HG03469 (cell line): ENCODE data around the gene FAM43A.

Source experiments
- ATAC-seq: cut with Tn5 transposase; IDR thresholded peaks from one replicate; pipeline ENCODE4 v1.9.1; 2021; ENCODE audit warnings: mild to moderate bottlenecking, moderate library complexity, moderate number of reproducible peaks; ENCODE audit not compliant: unreplicated experiment

Gene FAM43A, protein sequence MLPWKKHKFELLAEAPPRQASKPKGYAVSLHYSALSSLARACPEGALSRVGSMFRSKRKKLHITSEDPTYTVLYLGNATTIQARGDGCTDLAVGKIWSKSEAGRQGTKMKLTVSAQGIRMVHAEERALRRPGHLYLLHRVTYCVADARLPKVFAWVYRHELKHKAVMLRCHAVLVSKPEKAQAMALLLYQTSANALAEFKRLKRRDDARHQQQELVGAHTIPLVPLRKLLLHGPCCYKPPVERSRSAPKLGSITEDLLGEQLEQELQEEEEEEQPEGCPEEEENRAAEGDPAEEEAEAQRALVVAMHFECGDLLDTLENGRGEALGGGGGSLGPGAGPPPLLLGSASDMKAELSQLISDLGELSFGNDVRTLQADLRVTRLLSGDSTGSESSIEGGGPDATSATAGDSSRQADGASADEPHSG

DNA sequence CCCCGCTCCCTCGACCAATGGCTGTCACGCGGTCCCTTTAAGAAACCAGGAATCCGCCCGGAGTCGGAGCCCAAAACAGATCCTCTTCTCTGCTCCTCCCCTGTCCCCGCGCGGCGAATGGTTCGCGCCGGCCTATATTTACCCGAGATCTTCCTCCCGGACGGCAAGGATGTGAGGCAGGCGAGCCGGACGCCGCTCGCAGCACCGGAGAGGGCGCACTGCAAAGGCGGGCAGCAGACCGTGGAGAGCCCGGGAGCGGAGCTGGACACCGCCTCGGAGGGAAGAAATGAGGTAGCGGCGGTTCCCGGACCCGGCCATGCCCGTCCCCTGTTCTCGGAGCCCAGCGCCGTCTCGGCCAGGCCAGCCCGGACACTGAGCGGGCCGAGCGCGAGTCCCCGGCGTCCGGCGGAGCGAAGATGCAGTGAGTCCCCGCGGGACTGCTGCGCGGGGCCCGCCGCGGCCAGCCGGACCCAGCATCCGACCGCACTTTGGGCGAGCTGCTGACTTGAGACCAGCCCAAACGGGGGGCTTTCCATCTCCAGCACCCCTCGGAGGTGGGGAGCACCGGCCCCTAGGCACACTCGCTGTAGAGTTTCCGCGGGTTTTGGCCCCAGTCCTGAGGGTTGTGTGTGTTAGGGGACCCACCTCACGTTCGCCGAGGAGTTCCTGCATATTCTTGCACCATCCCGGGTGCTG, at the start of gene FAM43A:
FAM43A (plus strand) TSS at position 166 of the 696 bp plus-strand sequence. CDS start 944 bp downstream, outside the sequence.
- ATAC-seq: no peak

DNA sequence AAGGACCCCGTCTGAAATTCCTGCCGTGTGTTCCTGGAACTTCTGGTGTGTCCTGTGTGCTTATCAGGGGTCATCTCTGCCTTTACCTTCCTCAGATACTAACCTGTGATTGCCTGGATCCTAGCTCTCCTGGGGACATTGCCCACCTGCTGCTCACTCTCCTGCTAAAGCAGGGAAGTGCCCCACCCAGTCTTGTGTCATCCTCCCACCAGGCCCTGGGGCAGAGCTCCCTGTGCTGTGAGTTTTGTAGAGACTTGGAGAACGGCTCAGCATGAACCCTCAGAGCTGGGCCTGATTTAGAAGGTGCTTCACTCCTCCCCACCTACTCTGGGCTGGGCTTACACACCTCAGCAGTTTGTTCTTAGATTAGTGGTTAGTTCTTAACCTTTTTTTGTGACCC, 48.6 kb upstream of the FAM43A start:
- ATAC-seq: no peak

DNA sequence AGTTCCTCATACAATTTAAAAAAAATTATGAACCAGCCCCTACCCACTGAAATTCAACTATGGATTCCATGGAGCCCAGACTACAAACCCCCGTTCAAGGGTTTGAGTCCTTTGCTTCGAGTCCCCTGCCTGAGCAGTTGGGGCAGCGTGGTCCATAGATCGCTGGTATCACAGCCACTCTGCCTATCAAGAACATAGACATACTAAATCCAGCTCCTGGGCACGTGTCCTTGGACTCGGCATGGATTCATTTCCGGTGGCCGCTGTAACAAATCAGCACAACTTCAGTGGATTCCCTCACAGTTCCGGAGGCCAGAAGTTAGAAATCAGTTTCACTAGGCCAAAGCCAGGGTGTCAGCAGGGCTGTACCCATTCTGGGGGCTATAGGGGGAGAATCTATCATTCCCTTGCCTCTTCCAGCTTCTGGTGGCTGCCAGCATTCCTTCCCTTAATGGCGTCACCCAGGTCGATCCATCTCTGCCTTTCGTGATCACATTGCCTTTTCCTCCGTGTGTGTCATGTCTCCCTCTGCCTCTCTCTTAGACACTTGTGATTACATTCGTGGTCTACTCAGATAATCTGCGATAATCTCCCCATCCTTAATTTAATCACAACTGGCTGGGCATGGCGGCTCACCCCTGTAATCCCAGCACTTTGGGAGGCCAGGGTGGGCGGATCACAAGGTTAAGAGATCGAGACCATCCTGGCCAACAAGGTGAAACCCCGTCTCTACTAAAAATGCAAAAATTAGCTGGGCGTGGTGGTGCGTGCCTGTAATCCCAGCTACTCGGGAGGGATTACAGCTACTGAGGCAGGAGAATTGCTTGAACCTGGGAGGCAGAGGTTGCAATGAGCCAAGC, 47.9 kb upstream of the FAM43A start:
- no peak for ATAC-seq

DNA sequence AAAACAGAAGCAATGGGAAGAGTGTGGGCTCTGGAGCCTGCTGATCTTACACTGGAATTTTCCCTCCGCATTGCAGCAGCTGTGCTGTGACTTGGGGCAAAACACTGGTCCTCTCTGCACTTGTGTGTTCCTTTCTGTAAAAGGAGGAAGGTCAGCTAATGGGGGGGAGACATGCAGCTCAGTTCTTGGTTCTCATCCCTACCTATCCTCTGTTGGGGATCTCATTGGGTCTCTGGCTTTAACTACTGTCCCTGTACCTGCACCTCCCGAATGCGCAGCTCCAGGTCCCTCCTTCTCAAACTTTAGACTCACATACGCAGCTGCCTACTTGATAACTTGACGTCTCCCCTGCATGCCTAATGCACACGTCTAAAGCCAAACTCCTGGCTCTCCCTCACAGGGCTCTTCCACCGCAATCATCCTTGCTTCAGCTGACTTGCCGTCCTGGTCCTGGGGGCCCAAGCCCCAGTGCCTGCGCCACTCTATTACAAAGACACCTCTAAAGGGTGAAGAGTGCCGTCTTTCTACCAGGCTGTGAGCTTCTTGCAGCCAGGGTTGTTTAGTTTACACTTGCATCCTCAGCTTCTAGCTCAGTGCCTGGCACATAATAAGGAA, 46.6 kb upstream of the FAM43A start:
- no peak for ATAC-seq

DNA sequence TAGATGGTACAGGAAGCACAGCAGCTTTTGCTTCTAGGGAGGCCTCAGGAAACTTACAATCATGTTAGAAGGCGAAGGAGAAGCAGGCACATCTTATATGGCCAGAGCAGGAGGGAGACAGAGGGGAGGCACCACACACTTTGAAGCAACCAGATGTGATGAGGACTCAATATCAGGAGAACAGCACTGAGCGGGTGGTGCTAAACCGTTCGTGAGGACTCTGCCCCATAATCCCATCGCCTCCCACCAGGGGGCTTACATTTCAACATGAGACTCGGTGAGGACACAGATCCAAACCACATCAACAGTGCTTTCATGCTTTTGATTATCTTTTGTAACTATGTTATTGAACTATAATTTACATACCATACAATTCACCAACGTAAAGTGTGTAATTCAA, 44.9 kb upstream of the FAM43A start:
- no peak for ATAC-seq

DNA sequence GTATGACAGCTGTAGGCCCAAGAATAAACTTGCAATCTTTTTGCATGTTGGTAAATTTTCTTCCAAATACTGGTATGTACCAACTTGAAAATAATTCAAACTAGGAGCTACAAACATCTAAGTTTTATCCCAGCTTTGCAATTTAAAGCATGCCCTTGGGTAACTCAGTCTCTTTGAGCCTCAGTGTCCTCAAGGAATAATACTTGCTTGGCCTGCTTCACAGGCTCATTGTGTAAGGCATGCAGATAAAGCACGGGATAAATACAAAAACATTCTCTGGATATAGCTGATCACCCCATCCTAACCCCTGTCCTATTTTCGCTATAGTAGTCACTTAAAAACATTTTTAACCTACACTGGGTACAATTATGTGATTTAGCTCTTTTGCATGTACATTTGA, 42.9 kb upstream of the FAM43A start:
- no peak for ATAC-seq

DNA sequence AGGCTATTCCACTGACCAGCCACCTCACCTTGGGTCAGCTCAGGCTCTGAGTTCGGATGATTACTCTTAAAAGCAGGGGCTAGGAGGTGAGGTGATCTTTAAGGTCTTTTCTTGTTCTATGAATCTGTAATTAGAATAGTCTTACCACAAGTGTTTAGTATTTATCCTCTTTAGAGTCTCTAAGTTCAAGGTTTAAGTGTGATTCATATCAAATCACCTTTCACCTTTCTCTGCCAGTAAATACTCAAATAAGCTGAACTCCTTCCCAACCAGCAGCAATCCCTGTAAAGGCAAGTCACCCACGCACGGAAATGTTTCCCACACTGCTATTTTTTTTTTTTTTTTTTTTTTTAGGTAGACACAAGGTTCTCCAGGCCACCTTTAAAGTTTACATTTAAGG, 37.9 kb upstream of the FAM43A start:
- no peak for ATAC-seq

DNA sequence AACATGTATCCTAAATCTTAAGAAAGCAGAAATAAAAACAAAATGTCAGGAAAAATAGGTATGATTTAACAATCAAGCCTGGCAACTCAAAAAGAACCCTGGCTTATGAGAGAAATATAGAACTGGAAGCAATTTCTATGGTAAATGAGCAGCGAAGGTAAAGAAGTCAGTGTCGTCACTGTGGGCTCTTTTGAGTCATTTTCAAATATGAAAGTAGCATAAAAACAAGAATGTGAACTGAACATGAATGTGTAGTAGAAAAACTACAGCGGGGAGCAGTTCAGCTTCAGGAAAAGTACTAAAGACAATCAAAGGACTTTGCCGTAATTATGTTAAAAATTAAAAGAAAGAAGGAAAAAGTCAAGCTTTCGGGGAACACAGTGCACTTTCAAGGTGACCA, 31.2 kb upstream of the FAM43A start:
- ATAC-seq: no peak

DNA sequence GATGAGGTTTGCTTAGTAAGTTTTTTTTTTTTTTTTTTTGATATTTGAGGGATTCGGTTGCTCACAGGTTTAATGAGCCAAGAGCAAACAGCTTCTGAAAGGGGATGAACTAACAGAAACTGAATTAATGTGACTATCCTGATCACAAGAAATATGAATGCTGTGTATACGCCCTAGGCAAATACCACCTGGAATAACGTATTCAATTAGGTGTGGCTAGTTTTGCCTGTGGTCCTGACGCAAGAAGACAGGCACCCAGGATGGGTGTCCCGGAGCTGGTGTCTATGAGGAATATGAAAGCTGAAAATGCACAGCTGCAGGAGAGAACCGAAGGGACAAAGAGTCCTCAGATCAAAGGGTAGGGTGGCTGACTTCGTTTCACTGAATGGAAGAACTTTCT, 28.2 kb upstream of the FAM43A start:
- no peak for ATAC-seq

DNA sequence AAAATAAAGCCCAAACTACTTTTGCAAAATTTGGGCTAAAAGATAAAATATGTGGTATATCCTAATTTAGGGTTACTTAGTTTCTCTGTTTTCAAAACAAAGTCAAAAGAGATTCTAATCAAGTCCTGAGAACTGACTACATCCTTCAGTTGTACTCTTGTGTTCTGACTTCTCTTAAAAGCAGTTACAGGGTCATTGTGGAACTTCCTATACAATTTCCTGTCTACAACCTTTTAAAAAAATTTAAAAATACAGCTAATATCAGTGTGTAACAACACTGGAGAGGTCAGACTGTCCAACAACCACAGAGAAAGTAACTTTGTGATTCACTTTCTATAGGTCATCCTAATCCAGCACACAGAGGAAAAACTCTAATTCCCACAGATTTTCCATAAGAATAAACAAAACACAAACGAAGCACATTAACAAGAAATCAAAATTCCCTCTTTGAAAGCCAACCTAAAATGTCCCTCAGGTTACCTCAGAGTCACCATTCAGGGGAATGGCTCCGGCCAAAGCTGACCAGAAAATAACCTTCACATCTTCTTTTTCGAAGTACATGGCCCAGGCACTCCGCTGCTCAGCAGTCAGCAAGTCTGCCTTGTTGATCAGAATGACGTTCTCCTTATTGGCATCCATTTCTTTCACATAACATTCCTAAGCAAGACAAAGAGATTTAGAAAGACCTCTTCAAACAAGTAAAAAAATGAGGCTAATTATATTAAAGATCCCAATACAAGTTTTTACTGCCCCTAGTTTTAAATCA, 27.0 kb upstream of the FAM43A start:
- ATAC-seq: no peak

DNA sequence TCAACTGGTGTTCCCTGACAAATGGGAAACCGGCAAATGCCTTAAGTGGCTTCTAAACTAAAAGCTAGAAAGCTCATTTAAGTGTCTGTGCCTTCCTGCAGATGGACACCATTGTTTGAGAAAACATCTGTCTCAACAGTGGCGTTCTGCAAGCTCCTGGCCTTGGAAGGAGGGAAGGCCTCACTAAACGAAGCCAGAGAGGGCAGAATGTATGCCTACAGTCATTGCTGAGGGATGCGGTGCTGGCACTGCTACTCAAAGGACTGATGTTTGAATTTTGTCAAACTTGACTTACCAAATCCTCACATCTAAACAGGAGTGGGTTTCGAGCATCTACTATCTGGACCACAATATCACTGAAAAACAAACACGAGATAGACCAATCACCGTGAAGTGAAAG, 25.9 kb upstream of the FAM43A start:
- ATAC-seq: no peak

DNA sequence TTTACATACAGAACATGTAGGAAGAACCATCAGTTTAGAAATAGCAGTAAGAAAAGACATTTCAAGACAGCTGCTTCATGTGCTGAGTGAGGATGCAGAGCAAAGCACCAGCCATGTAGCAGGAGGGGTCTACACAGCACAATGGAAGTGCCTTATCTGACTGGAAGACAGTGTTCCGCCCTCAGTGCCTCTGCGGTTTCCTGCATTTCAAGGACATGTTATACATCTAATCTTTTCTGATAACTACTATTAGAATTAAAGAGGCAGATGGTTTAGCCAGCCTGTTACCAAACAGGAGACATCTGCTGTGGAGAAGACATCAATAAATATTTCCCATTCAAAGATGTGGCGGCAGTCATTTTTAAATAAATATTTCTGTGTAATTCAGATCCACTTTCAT, 24.3 kb upstream of the FAM43A start:
- no peak for ATAC-seq

DNA sequence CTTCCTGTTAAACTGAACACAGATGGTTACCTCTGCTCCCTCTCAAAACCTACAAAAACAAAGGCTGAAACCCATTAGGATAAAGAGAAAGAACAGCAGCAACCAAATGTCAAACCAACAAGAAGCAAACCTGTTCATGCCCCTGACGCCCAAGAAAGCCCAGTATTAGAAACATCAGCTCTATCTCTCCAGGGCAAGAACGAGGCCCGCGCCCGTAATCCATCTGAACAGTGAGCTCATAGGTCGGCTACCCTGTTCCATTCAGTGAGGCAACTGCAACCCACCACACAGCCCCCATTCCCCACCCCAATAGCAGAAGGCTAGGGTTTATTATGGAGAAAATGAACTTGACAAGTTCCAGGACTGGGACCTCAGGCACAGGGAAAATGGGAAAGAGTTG, 23.7 kb upstream of the FAM43A start:
- no peak for ATAC-seq

DNA sequence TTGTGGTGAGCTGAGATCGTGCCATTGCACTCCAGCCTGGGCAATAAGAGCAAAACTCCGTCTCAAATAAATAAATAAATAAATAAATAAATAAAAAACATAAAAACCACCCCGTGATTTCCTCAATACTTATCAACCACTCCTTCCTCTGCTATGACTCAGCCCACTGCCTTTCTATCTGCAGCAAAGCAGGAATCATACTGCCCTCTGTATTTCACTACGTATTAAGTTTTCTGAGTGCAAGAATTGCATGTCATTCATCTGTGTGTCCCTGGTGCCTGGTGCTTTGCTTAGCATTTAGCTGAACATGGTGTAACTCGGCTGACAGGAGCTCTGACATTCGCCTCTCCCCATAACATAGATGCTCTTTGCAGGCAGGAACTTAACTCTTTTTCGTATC, 20.8 kb upstream of the FAM43A start:
- no peak for ATAC-seq

DNA sequence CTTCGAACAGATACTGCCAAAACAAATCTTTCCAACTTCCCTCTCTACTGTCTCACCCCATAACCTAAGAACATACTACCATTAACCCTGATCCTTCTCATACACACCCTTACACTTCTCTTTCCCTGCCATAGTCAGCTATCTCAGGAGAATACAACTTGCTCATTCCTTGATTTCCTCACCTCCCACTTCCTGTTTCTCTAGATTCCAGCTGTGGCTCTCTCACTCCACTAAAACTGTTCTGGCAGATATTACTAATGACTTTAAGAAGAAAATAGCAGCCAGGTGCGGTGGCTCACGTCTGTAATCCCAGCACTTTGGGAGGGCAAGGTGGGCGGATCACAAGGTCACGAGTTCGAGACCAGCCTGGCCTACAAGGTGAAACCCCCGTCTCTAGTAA, 18.3 kb upstream of the FAM43A start:
- ATAC-seq: no peak

DNA sequence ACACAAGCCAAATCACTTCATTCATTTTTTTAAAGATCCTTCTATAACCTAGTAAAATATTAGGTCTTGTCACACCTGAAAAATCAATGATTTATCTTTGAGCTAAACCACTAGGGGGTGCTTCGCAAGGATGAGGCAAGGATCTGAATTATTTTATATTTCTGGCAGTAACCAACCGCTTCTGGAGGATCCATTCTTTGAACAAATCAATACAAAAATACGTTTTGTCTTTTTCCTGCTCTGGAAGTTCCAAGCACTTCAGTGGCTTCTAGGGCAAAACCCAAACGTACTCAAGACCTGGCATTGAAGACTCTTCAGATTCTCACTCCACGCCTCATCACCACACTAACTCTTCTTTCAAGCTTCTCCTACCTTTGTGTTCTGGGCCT, 14.2 kb upstream of the FAM43A start:
- ATAC-seq: no peak

DNA sequence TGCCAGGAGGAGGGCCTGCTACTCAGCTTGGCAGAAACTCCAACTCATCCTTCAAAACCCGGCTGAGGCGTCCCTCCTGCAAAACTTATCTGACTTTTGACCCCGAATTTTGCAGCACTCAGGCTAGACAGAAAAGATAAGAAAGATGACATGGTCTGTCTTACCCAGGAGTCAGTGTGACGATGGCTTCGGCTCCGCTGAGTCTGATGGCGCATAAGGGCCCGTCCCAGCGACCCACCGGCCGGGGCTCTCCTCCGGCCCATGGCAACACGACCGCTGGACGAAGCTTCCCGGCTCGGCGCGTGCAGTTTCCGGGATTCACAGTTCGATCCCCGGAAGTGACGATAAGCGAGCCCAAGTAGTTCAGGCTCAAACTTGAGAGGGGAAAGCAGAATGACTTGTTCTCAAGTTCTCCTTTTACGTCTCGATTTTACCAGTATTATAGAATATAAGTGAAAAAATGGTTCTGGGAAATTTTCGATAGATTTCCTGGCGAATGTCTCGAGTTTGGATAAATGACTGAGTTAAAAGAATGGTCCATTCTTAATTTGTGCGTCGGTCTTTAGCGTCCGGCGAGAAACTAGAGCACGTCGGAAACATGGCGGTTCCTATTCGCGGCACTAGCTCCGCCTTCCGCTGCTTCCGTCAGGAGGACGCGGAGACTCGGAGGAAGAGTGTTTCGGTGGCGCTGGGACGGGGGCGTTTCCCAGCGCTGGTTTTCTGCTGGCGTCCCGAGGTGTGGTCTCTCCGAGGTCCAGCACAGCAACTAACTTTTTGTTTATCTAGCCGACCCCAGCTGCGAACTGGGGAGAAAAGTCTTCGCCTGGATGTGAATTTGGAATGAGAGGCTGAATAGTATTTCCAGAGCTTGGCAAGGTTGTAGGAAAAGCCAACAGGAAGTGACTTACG, 13.5 kb upstream of the FAM43A start, which contains the start of gene LSG1:
LSG1 (minus strand) TSS at position 292 of the 909 bp plus-strand sequence; CDS start at position 263, 29 bp downstream.
- peak; percentile 61 for ATAC-seq

DNA sequence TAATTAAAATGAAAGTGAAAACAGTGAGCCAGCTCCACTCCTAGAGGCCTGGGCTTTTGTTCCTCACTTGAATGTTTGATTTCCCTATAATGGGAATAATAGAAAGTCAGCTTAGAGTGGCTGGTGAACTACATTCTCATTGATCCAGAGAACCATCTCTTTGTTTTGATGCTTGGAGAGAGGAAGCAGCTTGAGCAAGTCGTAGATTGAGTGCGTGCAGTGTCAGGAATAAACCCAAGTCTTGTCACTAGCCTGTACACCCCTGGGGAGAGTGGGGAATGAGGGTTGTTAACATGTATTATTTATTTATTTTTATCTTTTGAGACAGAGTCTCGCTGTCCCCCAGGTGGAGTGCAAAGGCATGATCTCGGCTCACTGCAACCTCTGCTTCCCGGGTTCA, 12.8 kb upstream of the FAM43A start:
- no peak for ATAC-seq

DNA sequence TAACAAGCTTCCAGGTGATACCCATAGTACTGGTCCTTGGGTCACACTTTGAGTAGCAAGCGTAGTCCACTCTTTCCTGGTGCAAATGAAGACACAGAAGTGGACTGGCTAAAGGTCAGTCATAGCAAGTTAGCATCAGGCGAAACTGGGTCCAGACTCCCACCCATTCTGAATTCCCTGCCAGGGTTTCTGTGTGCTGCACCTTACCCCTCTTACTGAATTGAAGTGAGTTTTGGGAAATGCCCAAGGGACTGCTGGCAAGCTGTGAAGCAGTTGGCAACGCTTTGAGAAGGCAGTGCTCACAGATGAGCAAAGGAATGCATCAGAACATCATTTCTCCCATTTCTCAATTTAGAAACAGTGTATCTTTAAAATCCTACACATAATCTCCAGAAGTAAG, 11.9 kb upstream of the FAM43A start:
- ATAC-seq: no peak
